Testis (tissue), 2 donors: ENCODE measurements around the gene MDH1B.

ENCODE experiments used
- CTCF ChIP-seq, 3 experiments: fragments of 450-650 bp in 2 of 3; fragments of 200-600 bp in 1 of 3; sonication (generic) in 1 of 3; IDR thresholded peaks; one replicate each; pipeline ENCODE4 v1.5.1; 2016 to 2019; ENCODE audit warnings: antibody characterized with exemption in 3 of 3, mild to moderate bottlenecking in 2 of 3, moderate library complexity in 1 of 3
- POLR2A ChIP-seq: fragments of 450-650 bp; IDR thresholded peaks from one replicate; pipeline ENCODE4 v1.6.1; 2017; ENCODE audit warnings: antibody characterized with exemption, mild to moderate bottlenecking, moderate library complexity

- no peak for TF ChIP-seq CTCF (IDR thresholded peaks at IDR 0.05)
- TF ChIP-seq POLR2A: no peak
These were observed 11.3 kb upstream of the MDH1B start for GRCh38 chr2:206776432-206776831.
